ENCODE data around the gene TTLL6.

GRCh38 chr17:48755356-48755755, 61.7 kb downstream of the TTLL6 start:
- TF ChIP-seq CTCF (IDR thresholded peaks at IDR 0.05; ENCODE audit: low read length) (no peak), EZH2 (IDR thresholded peaks at IDR 0.05; ENCODE audit: borderline replicate concordance, low read length) (no peak)
